ENCODE measurements around the gene ZFYVE16. TPM values are rescaled to one million over a fixed set of nuclear protein-coding genes. Genes with fewer than 3 reads are reported as not detected.
"Not testable (repeated sequence)": the region's sequence is repeated elsewhere in the genome, so short reads cannot be mapped to it uniquely, and the experiment has no call there.

Gene ZFYVE16
- total RNA-seq, 2 experiments from 2014 or later = 12.0 to 12.1 TPM

- no peak overlapping the region for H3K4me3 Mint-ChIP-seq
- CTCF ChIA-PET = interaction anchor here (0.7 kb wide), 1 partner anchor 188 kb away, joined by 3 read pairs; no protein-coding TSS in a partner anchor
- peaks cover 17% of the 10 kb centered on the region for H3K4me1 Mint-ChIP-seq
- ATAC-seq (no peak), DNase-seq (no peak)
- peaks cover 3% of the 10 kb centered on the region for H3K9me3 Mint-ChIP-seq (ENCODE audit: low read depth)
- H3K36me3 Mint-ChIP-seq = peaks cover 11% of the 10 kb centered on the region
- no peak overlapping the region for H3K27ac Mint-ChIP-seq
- peaks cover 36% of the 10 kb centered on the region for H3K27me3 Mint-ChIP-seq
These were observed 75.9 kb downstream of the ZFYVE16 start for GRCh38 chr5:80483636-80484232.

GRCh38 chr5:80487444-80487828 lies 79.6 kb downstream of the ZFYVE16 start:
- H3K27me3 Mint-ChIP-seq = peaks cover 50% of the 10 kb centered on the region
- DNase-seq (no peak), ATAC-seq (no peak)
- H3K4me1 Mint-ChIP-seq = peaks cover 12% of the 10 kb centered on the region
- H3K36me3 Mint-ChIP-seq = peaks cover 4% of the 10 kb centered on the region
- CTCF ChIA-PET = no interaction called here
- H3K4me3 Mint-ChIP-seq = peak overlapping the region; percentile 72
- no peaks in the 10 kb centered on the region for H3K9me3 Mint-ChIP-seq (ENCODE audit: low read depth)
- no peak overlapping the region for H3K27ac Mint-ChIP-seq

DNA sequence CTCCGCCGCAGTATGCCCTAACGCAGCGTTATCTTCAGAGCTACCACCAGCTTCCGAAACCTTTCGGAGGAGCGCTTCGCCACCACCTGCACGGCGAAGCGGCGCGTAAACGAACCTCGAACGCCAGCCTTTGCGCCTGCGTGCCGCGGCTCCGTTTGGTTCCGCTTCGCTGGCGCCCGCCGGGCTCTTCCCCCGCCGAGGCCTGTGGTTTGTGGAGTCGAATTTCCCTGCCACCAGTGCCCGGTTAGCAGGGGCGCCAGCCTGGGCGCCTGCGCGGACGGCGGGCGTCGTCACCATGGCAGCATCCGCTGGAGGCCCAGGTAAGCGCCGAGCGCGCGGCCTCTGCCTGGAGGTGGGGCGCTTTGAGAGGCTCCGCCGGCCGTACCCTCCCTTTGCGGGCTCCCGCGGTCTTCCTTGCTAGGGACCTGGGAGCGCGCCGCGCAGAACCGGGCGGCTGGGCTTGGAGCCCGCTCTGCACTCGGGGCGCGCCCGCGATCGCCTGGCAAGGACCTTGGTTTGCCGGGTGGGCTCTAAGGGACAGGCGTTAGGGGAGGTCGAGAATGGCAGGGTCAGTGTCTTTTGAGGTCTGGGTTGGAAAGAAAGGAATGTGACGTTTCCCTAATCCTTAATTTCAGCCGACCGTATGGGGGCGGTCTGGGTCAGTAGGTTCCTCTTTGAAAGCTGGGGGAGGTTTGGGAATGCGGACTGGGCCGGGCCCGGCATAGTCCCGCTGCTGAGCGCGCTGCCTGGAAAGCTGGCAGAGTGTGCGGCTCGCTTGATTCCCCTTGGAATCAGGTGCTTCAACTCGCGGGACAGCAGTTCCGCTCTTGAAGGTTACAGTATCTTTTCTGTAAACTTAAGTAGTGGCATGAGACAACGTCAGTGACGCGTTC lies 80.2 kb downstream of the ZFYVE16 start, which contains the start of gene FAM151B:
TSS of gene FAM151B (plus strand) at position 272 of the 893 bp plus-strand sequence. CDS start at position 296, 24 bp downstream.
- Mint-ChIP-seq H3K36me3 (peaks cover 3% of the 10 kb centered on the region), H3K4me3 (peak within 1 kb of the TSS; percentile 72), H3K4me1 (peaks cover 16% of the 10 kb centered on the region), H3K27me3 (peaks cover 53% of the 10 kb centered on the region), H3K27ac (no peak within 1 kb of the TSS), H3K9me3 (ENCODE audit: low read depth) (no peaks in the 10 kb centered on the region)
- DNase-seq (peak; percentile 69), ATAC-seq (peak; percentile 88)
- CTCF ChIA-PET = no interaction called here

DNA sequence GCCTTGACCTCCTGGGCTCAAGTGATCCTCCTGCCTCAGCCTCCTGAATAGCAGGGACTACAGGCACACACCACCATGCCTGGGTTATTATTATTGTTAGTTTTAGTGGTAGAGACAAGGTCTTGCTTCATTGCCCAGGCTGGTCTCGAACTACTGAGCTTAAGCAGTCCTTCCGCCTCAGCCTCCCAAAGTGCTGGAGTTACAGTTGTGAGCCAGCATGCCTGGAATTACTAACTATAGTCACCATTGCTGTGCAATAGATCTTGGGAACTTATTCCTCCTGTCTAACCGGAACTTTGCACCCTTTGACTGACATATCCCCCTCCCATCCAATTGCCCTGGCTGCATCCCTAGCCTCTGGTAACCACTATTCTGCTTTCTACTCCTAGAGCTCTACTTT lies 83.4 kb downstream of the ZFYVE16 start:
- CTCF ChIA-PET = no interaction called here
- H3K4me1 Mint-ChIP-seq = peaks cover 18% of the 10 kb centered on the region
- H3K4me3 Mint-ChIP-seq = no peak overlapping the region
- DNase-seq (no peak), ATAC-seq (no peak)
- peaks cover 43% of the 10 kb centered on the region for H3K27me3 Mint-ChIP-seq
- no peaks in the 10 kb centered on the region for H3K9me3 Mint-ChIP-seq (ENCODE audit: low read depth)
- H3K36me3 Mint-ChIP-seq = peaks cover 3% of the 10 kb centered on the region
- no peak overlapping the region for H3K27ac Mint-ChIP-seq

GRCh38 chr5:80492741-80493140 lies 84.9 kb downstream of the ZFYVE16 start:
- Mint-ChIP-seq H3K27me3 (peaks cover 31% of the 10 kb centered on the region), H3K9me3 (ENCODE audit: low read depth) (no peaks in the 10 kb centered on the region), H3K4me3 (no peak overlapping the region), H3K4me1 (peaks cover 11% of the 10 kb centered on the region), H3K27ac (no peak overlapping the region), H3K36me3 (no peaks in the 10 kb centered on the region)
- DNase-seq (no peak), ATAC-seq (no peak)
- CTCF ChIA-PET = interaction anchor here (1.2 kb wide), 1 partner anchor 11 kb away, joined by 4 read pairs; no protein-coding TSS in a partner anchor

- H3K27me3 Mint-ChIP-seq = peaks cover 27% of the 10 kb centered on the region
- not testable (repeated sequence) for DNase-seq; H3K4me3 Mint-ChIP-seq; H3K9me3 Mint-ChIP-seq (ENCODE audit: low read depth); H3K36me3 Mint-ChIP-seq; ATAC-seq; H3K4me1 Mint-ChIP-seq; H3K27ac Mint-ChIP-seq
- CTCF ChIA-PET = interaction anchor here (1.2 kb wide), 1 partner anchor 12 kb away, joined by 4 read pairs; no protein-coding TSS in a partner anchor
These were observed 85.6 kb downstream of the ZFYVE16 start for GRCh38 chr5:80493443-80493842.

- no peak for DNase-seq
- Mint-ChIP-seq H3K4me1 (peaks cover 5% of the 10 kb centered on the region), H3K9me3 (ENCODE audit: low read depth) (no peaks in the 10 kb centered on the region), H3K27me3 (peaks cover 18% of the 10 kb centered on the region), H3K36me3 (no peaks in the 10 kb centered on the region), H3K27ac (no peak overlapping the region), H3K4me3 (no peak overlapping the region)
- CTCF ChIA-PET = interaction anchor here (0.7 kb wide), 1 partner anchor 29 kb away, joined by 4 read pairs; no protein-coding TSS in a partner anchor
- no peak for ATAC-seq
These were observed 88.0 kb downstream of the ZFYVE16 start for GRCh38 chr5:80495891-80496290.

DNA sequence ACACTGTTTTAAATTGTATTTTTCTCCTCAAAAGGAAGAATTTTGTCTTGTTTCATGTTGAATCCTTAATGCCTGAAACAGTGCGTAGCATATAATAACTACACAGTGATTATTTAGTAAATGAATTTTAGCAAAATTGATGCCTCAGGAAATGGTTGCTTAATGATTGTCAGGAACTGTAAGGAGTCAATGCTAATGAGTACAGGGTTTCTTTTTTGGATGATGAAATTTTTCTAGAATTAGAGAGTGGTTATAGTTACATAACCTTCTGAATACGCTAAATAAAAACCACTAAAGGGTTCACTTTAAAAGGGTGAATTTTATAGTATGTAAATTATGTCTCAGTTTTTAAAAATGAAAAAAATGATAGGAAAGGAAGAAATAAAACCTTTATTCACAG lies 94.9 kb downstream of the ZFYVE16 start:
- no peak overlapping the region for H3K27ac Mint-ChIP-seq
- H3K4me3 Mint-ChIP-seq = no peak overlapping the region
- no peaks in the 10 kb centered on the region for H3K9me3 Mint-ChIP-seq (ENCODE audit: low read depth)
- DNase-seq (no peak), ATAC-seq (no peak)
- H3K36me3 Mint-ChIP-seq = no peaks in the 10 kb centered on the region
- peaks cover 7% of the 10 kb centered on the region for H3K27me3 Mint-ChIP-seq
- H3K4me1 Mint-ChIP-seq = no peaks in the 10 kb centered on the region
- CTCF ChIA-PET = interaction anchor here (1.6 kb wide), 1 partner anchor 169 kb away, joined by 4 read pairs; no protein-coding TSS in a partner anchor

DNA sequence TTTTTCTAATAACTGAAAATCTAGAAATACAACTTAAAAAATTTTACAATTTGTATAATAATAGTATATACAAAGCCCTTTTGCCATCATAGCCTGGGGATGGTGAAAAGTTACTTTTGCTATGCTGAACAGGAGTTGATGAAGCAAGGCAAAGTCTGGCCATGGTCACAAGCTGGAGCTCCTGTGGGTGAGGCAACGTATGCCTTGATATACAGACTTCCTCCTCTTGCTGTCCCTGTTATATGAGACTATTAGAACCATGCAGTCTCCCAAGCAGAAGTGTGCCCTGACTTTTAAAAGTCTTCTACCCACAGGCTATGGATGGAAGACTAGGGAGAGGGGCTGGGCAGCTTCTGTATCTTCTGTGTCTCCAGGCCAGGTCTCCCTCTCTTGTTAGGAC lies 95.8 kb downstream of the ZFYVE16 start:
- H3K4me1 Mint-ChIP-seq = no peaks in the 10 kb centered on the region
- no peak overlapping the region for H3K27ac Mint-ChIP-seq
- DNase-seq (no peak), ATAC-seq (no peak)
- H3K4me3 Mint-ChIP-seq = no peak overlapping the region
- H3K9me3 Mint-ChIP-seq (ENCODE audit: low read depth) = no peaks in the 10 kb centered on the region
- no peaks in the 10 kb centered on the region for H3K36me3 Mint-ChIP-seq
- H3K27me3 Mint-ChIP-seq = peaks cover 5% of the 10 kb centered on the region
- CTCF ChIA-PET = interaction anchor here (0.6 to 1.6 kb wide), 2 partner anchors 63 to 168 kb away, joined by 3 to 4 read pairs; no protein-coding TSS in a partner anchor

DNA sequence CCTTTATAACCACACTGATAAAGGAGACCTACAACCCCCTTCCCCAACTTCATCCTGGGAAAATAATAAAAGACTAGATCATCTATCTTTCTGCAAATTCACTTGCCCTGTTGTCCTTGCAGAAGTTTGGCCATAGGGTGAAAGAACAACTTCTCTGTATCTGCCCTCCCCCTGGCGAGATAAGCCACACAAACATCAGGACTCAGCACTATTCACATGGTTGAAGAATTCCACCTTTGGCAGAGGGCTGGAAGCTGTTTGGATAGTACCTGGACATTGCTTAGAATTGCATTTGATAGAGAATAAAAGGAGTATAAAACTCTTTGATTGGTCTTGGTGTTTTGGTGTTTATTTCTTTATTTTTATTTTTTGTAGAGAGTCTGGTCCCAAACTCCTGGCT lies 97.0 kb downstream of the ZFYVE16 start:
- ATAC-seq (no peak), DNase-seq (no peak)
- H3K27ac Mint-ChIP-seq = no peak overlapping the region
- no peaks in the 10 kb centered on the region for H3K9me3 Mint-ChIP-seq (ENCODE audit: low read depth)
- CTCF ChIA-PET = no interaction called here
- H3K4me1 Mint-ChIP-seq = no peaks in the 10 kb centered on the region
- no peaks in the 10 kb centered on the region for H3K36me3 Mint-ChIP-seq
- H3K27me3 Mint-ChIP-seq = no peaks in the 10 kb centered on the region
- no peak overlapping the region for H3K4me3 Mint-ChIP-seq

DNA sequence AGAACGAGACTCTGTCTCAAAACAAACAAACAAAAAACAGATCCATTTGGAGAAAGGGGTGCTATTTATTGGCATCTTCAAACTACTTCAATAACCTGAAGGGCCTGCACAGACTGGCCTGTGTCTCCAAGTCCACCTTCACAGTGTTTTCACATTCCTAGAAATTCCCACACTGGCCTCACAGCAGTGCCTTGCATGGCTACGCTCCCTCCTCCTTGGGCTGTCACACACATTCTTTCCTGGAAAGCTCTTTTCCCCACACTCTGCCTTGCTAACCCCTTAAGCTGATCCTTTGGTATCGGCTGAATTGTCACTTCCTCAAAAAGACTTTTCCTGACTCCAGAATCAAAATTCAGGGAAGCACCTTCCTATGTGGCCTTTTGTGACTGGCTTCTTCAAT lies 99.8 kb downstream of the ZFYVE16 start:
- ATAC-seq = no peak
- H3K36me3 Mint-ChIP-seq = no peaks in the 10 kb centered on the region
- no peaks in the 10 kb centered on the region for H3K27me3 Mint-ChIP-seq
- H3K4me1 Mint-ChIP-seq = no peaks in the 10 kb centered on the region
- DNase-seq = no peak
- no peak overlapping the region for H3K27ac Mint-ChIP-seq
- no peaks in the 10 kb centered on the region for H3K9me3 Mint-ChIP-seq (ENCODE audit: low read depth)
- CTCF ChIA-PET = interaction anchor here (1.4 kb wide), 1 partner anchor 26 kb away, joined by 3 read pairs; no protein-coding TSS in a partner anchor
- H3K4me3 Mint-ChIP-seq = no peak overlapping the region

DNA sequence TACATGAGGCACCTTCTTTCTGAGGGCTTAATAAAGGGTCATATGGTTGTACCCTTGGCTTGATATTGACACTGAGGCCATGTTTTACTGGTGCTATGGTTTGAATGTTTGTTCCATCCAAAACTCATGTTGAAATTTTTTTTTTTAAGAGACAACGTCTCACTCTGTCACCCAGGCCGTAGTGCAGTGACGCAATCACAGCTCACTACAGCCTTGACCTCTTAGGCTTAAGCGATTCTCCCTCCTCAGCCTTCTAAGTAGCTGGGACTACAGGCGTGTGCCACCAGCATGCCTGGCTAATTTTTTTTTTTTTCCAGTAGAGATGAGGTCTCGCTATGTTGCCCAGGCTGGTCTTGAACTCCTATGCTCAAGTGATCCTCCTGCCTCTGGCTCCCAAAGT lies 101.0 kb downstream of the ZFYVE16 start:
- CTCF ChIA-PET = interaction anchor here (1.4 kb wide), 1 partner anchor 27 kb away, joined by 3 read pairs; no protein-coding TSS in a partner anchor

DNA sequence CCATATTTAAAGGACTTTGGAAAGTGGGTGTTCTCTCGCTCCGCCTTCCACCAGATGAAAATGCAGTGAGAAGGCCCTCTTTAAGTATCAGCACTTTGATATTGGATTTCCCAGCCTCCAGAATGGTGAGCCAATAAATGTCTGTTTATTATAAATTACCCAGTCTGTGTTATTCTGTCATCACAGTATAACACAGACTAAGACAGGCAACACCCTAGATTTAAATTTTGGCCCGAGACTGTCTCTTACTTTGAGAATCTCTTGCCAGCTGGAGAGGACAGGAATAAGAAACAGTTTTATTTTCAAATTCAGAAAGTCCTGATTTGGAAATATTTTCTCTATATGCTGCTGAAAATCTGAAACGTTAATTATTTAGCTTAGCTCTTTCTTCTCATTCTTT lies 101.5 kb downstream of the ZFYVE16 start:
- Mint-ChIP-seq H3K27ac (no peak overlapping the region), H3K27me3 (no peaks in the 10 kb centered on the region), H3K4me1 (no peaks in the 10 kb centered on the region), H3K4me3 (no peak overlapping the region), H3K36me3 (no peaks in the 10 kb centered on the region), H3K9me3 (ENCODE audit: low read depth) (no peaks in the 10 kb centered on the region)
- CTCF ChIA-PET = no interaction called here
- no peak for ATAC-seq
- no peak for DNase-seq

More for the DNA sequence above, 101.0 kb downstream of the ZFYVE16 start:
- H3K36me3 Mint-ChIP-seq = no peaks in the 10 kb centered on the region
- H3K9me3 Mint-ChIP-seq (ENCODE audit: low read depth) = no peaks in the 10 kb centered on the region
- ATAC-seq (no peak), DNase-seq (no peak)
- no peaks in the 10 kb centered on the region for H3K4me1 Mint-ChIP-seq
- no peaks in the 10 kb centered on the region for H3K27me3 Mint-ChIP-seq
- no peak overlapping the region for H3K4me3 Mint-ChIP-seq
- no peak overlapping the region for H3K27ac Mint-ChIP-seq

All from activated CD8-positive, alpha-beta memory T cell treated with anti-CD3 and anti-CD28 coated beads, Interleukin-2, amount 10 ng/mL, durations not matched to agents 7 days and 5 days (primary cell).